Activated T-cell treated with anti-CD3 and anti-CD28 coated beads, Interleukin-2, amount 50 U/mL, for 1 hour (primary cell): ENCODE measurements around the gene SCUBE1.

Experiments
- DNase-seq: peaks from one replicate; pipeline ENCODE4 v3.0.0-alpha.2; 2020

Gene SCUBE1

DNA sequence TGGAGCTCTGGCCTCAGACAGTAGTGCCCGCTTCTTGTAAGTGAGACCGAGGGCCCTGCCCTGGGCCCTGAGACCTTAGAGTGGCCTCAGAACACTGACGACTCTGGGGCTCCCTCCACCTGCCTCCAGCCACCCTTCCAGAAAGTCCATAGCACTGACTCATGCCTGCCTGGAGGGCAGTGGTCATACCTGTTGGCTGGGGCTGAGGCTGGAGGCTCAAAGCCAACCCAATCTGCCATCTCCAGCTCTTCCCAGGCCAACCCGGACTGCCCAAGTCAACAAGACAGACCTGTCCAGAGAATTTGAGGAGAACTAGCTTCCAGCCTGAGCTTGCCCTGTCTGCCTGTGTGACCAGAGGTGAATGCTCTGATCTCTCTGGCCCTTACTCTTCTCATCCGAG is 89.3 kb downstream of the SCUBE1 start:
- DNase-seq, result no peak

DNA sequence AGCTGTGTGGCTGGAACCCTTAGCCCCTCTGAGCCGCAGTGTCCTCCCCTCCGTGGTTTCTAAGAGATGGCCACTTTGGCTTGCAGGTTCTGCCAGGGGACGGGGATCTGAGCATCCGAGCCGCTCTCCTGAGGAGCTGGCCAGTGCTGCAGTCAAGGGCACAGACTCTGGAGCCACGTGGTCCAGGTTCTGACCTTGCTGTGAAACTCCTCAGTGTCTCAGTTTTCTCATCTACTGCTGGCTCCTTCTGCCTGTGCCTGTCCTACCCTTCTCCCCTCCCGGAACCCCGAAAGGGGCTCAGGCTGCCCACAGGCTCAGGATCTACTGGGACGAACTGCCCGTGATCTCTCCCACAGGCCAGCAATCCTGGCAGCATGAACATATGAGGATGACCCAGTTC is 90.9 kb downstream of the SCUBE1 start:
- no peak for DNase-seq

DNA sequence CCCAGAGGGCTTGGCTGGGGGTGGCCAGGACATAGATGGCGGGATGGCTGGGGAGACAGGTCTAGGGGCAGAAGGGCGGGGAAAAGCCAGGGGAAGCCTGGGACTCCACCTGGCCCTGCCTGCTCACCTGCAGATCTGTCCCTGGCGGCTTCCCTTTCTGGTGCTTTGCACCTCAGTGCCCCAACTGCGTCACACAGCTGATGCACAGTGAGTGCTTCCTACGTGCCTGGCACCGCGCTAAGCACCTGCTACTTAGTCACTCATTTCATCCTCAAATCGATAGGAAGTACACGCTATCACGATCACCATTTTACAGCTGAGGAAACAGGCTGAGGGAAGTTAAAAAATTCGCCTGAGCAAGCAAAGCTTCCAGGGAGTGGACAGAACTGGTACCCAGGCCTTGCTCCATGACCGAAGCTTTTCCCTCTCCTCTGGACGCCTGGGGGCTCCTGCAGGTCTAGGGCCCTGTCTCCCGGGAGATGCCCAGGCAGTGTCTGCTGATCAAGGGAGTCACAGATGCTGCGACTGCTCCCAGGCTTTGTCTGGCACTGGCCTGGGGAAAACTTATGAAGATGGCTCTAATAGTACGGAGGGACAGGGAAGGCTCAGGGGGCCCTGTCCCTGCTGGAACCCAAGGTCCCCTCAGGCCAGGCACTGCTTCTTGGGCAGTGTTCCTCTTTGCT is 93.2 kb downstream of the SCUBE1 start:
- no peak for DNase-seq

DNA sequence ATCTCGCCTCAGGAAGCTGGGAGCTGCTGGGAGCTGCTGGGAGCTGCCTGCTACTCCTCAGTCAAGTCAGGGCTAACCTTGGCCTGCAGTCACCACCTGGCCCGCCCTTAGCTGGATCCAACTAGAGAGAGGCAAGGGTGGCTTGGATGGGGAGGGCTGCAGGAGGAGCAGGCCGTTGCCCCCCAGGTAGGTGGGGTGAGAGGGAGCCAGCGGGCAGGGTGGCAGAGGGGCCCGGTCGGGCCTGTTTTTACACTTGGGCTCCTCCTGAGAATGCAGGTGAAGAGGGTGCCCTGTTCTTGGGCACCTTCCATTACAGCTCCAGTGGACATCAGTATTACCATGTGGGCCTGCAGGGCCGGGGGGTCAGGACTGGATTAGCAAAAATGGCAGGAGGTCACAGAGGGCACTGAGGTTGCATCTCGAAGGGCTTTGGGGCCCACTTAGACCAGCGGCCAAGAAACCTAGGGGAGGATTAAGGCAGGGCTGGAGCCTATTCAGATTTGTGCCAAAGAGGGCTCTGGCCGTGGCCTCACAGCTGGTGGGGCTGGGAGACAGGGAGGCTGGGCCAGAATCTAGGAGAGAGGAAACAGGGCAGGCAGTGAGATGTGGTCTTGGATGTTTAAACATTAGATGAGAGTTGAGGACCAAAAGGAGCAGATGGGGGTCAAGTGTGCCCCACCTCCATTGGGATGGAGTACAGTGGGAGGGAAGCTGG is 95.5 kb downstream of the SCUBE1 start:
- no peak for DNase-seq

DNA sequence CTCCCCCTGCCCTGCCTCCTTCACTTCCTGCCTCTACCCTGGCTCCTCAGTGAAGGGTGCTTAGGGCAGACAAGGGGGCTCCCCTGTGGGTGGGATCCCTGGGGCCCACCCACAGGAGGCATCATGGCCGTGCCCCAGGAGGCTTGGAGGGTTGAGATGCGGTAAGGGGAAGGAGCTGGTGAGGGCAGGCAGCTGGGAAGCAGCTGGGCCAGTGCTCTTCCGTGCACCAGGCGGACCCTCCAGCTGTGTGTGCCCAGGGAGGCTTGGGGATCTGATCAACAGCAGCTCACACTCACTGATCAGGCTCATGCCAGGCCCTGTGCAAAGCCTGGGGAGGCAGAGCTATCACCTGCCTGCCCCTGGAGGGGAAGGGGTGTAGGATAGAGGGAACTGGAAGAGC is 97.0 kb downstream of the SCUBE1 start:
- no peak for DNase-seq

DNA sequence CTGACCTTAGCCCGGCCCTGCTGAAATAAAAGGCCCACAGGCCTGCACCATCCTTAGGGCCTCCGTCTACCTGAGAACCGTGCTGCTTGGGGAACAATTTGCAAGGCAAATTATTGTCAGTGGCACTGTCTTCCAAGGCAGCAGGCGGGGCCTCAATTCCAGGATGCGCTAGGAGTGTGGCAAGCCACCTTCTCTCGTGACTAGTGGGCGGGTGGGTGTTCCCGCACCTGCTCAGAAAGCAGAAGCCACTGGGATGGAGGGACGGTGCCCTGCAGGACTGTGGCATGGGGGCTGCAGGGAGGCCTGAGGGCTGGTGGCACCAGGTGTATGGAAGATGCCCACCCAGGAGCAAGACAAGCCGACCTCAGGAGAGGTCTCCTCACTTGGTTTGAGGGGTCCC is 97.5 kb downstream of the SCUBE1 start:
- DNase-seq, result no peak

DNA sequence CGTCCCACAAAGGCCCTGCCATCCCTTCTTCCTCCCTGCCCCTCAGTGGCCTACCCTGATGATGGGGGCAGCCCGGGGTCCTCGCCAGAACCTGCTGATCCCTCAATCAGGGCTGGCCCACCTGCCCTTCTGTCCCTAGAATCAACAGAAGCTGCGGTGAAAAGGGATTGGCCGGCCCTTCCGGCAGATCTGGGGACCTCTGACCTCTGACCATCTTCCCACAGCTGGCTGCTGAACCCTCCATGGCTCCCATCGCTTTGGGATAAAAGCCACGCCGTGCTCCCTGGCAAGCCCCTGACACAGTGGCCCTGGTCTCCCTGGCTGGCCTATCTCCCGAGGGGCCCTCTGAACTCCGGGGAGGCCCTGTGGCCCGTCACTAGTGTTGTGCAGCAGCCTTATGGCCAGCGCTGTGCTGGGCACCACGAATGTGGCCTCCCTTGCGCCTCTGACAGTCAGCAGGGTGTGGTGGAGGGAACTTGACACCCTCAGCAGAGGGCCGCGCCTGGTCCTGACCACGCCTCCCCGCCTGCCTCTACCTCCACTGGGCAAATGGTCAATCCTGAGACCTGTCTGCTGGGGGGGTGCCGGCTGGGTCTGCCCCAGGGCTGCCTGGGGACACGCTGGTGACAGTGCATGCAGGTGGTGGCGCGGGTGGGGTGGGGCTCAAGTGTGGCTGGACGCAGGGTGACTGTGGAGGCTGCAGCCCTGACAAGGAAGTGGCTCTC is 98.2 kb downstream of the SCUBE1 start:
- DNase-seq, result no peak

DNA sequence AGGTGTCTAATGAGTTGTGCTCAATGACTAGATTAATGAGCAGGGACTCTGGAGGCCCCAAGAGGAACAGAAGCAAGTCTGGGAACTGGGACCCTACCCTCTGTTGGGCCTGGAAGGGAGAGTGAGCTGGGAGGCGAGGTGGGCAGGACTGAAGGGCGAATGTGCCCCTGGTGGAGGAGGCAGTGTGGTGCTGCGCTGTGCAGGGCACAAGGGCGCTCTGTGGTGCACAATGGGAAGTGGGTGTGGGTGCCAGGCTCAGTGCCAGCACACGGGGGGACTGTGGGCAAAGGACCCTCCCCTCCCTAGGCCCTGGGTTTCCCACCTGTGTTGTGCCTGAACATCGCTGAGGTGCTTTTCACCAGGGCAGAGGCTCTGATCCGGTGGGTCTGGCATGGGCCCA is 98.8 kb downstream of the SCUBE1 start:
- DNase-seq, result no peak

DNA sequence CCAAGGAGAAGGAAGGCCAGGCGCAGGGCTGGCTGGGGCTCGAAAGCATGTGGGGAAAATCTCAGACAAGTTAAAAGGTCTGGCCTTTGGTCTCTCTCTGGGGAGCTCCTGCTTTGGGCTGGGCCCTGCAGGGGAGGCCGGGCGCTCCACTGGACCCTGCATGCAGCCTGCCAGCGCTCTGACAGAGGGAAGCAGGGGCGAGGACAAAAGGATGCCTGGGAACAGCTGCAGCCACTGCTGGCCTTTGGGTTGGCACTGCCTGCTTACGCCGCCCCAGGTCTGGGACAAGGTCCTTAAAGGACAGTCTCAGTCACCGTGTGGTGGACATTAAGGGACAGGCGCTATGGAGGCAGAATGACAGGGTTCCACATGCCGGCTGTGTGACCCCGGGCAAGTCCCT is 99.8 kb downstream of the SCUBE1 start:
- DNase-seq, result no peak

DNA sequence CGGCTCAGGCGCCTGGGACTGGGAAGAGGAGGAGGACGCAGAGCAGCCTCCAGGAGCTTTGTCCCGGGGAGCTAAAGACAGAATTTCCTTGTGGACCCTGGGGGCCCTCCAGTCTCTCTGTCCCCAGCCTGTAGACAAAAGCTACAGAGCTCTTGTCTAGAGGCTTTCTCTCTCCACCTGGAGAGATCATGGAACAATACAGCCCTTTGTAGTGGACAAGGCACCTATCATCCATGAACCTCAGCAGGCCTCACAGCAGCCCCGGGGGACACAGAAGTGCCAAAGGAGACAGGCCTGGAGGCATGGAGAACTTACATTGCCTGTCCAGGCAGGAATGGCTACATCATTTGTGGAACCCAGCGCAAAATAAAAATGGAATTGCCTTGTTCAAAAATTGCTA is 100.5 kb downstream of the SCUBE1 start:
- no peak for DNase-seq

DNA sequence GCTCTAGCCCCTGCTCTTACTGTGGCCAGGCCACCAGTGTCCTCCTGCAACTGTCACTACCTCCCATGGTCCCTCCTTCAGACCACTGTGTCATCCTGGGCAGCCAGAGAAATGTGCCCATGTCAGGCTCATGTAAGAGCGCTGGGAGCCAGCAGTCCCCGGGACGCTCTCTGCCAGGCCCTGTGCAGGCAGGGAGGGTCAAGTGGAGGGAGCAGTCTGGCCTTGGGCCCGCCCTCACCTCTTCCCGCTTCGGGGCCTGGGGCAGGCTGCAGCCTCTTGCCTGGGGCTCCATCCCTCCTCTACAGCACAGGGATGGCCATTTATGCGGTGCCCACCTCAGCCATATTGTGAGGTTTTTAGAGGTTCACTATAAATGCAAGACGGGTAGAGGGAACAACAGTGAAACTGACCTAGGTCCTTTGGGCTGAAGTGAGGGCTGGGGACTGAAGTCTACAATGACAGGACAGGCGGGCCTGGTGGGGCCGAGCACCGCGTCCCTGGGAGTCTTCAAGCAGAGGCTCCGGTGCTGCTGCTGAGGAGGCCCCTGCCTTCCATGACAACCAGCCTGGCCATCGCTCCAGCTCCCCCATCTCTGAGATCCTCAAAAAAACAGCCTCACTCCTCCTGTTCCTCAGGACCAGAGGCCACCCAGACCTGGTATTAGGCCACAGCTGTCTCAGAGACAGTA is 101.3 kb downstream of the SCUBE1 start:
- DNase-seq, result no peak

DNA sequence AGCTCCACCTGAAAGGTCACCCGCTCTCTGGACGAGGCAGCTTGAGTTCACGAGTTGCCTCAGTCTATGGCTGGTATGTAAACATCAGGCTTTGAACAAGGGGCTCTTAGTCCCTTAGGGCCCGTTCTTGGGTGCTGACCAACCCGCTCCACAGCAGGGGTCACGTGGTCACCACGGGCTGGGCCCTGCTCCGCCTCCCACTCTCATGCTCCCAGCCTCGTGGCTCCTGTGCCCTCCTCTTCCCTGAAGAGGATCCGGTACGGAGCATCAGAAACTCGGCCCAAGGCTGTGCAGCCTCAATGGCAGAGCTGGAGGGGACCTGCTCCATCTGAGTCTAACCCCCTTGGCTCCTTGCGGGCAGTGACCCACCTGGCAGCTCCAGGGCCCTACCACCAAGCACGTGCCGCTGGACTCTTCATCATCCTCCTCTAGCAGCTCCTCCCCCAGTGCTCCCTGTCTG is 102.0 kb downstream of the SCUBE1 start:
- DNase-seq, result no peak

DNA sequence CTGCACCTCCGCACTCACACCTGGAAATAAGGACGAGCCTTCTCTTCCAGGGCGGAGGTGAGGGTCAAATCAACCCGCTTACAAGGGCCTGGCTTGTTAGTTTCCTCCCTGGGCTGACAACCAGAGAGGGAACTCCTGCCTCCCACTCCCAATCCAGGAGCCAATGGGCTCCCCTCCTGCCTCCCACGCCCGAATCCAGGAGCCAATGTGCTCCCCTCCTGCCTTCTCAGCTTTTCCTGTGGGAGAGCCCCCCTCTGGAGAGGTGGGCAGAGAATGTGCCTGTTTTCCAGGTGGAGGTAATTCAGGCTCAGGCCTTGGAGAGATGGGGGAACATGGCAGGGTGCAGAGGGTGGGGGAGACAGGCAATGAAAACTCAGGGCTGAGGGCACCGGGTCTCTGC is 102.6 kb downstream of the SCUBE1 start:
- DNase-seq, result no peak

DNA sequence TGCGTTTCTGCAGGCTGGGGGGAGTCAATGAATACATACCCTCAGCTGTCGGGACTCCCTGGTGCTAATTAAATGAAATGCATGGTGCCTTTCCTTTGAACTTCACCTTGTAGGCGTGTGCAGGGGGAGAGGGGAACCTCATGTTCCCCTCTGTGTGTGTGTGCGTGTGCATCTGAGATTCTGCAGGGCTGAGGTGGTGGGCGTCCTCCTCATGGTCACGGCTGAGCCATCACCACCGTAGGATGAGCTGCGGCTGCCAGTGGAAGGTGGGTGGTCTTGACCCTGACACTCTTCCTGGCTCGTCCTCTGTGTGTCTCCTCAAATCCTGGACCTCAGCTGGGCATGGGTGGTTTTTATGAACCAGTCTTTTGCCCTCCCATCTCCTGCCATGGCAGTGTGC is 103.2 kb downstream of the SCUBE1 start:
- no peak for DNase-seq

DNA sequence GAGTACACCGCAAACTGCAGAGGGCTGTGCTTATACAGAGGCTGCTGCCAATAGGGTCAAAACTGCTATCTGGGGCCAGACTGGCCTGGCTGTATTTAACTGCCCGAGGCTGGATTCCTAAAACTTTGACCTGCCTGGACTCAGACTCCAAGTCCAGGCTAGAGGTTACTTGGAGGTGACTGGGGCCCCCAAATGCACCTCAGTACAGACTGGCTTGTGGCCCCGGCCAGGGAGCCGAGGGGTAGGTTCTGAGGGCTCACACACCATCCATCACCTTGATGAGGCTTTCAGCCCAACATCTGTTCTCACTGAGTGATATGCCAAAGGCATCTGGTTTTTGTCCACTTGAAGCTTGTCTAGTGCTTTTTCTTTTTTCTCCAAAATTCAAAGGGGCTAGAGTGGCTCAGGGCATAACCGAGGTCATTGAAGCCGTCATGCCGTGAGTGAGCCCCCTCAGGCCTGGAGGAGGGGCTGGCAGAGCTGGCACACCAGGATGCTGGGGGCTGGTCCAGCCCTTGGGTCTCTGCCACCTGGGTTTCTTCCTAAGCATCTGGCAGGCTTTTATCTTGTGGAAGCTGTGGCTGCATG is 103.9 kb downstream of the SCUBE1 start:
- DNase-seq, result no peak

DNA sequence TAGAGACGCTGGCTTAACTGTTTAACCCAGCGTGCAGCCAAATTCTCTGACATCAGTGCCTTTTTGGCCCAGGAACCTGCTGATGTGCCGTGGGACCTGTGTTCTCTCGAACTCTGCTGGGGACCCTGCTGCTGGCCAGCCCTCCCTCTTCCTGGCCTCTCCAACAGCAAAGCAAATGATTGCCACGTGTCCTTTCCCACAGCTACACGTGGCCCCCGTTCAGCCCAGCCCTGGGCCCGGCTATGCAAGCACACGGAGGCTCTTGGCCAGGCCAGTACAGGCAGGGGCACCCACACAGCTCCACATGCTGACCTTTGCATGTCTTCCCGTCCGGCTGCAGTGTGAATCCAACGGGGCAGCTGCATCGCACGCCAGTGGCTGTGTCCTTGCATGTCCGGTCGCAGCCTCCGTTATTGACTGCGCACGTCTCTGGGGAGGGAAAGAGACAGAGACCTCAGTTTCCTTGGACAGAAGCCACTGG is 104.6 kb downstream of the SCUBE1 start:
- no peak for DNase-seq

DNA sequence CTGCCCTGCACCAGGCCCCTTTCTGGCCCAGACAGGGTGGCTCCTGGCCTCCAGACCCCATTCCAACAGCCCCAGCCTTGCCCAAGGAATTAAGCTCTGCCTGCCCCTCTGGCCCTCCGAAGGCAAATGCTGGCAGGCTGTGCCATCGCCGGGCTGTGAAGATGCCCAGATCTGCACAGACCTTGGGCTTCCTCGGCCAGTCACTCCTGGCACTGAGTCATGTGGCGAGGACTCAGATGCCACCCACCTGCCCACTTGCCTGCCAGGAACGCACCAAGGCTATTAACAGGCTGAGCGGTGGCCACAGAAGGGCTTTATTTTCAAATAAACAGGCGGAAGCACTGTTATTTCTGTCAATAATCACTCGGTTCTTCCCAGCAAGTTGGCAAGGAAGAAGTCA is 105.9 kb downstream of the SCUBE1 start:
- no peak for DNase-seq

DNA sequence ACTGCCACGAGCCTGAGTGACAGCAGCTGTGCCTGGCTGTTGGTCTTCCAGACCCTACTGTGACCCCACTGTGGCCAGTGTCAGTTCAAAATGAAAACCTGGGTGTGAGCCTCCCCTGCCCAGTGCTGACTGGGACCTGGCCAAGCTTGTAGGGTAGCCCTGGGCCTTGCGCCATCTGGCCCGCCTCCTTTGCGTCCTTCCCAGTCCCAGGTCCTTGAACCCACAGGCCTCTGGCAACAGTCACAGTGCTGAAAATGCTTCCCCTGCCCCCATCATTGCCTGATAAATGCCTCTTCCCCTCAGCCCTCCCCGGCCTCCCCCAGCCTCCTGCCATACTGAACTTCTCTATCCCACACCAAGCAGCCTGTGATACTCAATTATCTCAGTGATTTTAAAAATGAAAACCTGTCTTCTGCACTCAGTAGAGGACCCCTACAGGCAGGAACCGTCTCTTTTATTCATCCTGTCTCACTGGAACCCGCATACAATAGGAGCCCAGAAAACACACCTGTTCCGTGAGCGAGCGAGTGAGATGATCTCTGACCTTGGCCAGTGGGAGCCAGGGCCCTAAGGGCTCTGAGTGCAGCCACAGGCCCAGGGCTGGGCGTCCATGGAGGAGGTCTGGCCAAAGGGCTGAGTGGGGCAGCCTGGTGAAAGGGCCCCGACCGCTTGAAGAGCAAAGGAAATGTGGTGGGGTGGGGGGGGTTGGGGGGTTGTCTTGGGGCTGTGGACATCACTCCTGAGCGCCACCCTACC is 106.6 kb downstream of the SCUBE1 start:
- DNase-seq, result no peak

DNA sequence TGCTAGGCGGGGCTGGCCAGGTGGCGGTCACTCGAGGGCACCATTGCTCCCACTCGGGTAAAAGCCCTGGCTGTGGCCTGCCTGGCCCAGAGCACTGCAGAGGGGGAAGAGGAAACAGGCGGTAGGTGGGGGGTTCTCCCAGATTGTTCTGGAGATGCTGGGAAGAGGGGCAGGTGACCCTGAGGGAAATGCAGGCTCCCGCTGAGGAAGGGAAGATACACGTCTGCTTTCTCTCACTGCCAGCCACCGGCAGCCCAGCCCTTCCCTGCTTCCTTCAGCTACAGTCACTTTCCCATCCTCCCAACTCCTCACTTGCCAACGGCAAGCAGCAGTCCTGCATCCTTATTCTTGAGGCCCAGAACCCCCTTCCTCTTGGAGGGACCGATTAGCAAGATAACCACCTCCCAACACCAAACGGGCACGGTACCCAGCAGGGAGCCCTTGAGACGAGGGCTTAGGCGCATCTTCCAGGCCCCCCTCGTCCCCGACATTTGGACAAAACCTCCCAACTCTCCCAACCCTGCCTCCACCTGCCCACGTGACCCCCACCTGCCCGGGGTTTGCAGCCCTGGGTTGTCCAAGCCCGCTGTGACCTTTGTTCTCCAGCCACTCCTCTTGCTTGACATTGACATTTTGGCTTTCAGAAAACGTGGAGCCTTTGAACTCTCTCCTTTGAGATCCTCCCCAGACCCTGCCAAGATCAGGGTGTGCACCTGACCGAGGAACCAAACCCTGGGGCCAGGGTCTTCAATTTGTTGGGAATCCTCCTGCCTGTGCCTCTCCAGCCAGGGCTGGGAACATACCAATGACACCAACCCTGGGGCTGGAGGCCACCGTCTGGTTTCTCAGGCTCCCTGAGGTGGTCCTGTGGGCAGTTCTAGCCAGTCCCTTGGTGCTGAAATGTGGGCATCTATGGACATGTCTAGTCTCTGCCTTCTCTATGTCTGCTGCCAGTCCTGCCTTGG is 107.4 kb downstream of the SCUBE1 start:
- DNase-seq, result no peak

DNA sequence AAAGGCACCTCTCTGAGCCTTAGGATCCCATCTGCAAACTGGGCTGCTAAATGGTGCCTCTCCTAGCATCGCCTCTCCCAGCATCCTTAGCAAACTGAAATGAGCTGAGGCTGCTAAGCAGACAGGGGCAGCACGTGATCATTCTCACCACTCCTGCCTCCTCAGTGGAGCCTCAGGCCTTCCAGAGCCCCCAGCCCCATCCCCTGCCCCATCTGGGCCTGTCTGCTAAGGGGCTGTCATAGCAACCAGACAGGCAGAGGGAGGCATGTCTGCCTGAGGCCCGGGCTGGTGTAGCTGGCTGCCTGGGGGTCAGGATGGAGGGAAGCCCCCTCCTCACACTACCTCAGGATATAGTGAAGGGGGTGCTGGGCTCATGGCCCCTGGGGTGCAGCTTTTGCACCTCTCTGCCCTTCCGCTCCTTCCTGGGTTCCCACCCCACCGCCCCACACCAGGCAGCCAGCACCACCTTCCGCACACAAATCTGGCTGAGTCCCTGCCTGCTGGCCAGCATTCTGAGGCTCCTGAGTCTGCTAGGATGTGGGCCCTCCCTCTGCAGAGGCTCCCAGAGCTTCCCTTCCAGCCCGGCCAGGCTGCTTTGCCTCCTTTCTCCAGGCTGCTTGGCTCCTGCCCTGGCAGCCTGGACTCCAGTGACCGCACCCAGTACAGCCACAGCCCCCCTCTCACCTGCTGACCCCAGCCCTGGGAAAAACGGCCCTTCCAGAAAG is 108.7 kb downstream of the SCUBE1 start:
- DNase-seq, result no peak
